Right lobe of liver (tissue), 4 donors: ENCODE measurements around the gene PDPR.
"Not testable (repeated sequence)": the region's sequence is repeated elsewhere in the genome, so short reads cannot be mapped to it uniquely, and the experiment has no call there.

Experiments used
- CTCF ChIP-seq, 4 donors: fragments of 200-600 bp in 3 of 4; fragments of 450-650 bp in 1 of 4; IDR thresholded peaks; one replicate each; pipeline versions ENCODE4 v1.5.1 to v1.8.0; 2016 to 2022; ENCODE audit warnings: antibody characterized with exemption in 4 of 4, mild to moderate bottlenecking in 2 of 4
- POLR2A ChIP-seq: fragments of 450-650 bp; IDR thresholded peaks from one replicate; pipeline ENCODE4 v1.6.1; 2017; ENCODE audit warnings: antibody characterized with exemption, mild to moderate bottlenecking
- donor health status: DM: no; HTN: no; CAD: no.
- donor health status: DM: no; HTN: no; CAD: no.
- donor health status: DM: no; HTN: yes; CAD: no.

- TF ChIP-seq CTCF (IDR thresholded peaks at IDR 0.05); POLR2A: not testable (repeated sequence)
Observed at GRCh38 chr16:70190574-70190973, 76.4 kb downstream of the PDPR start.
